NT2/D1 (cell line): ENCODE measurements around the gene UTF1.

ENCODE experiments used
- YY1 ChIP-seq: IDR thresholded peaks from 2 replicates; pipeline ENCODE4 v1.6.1; 2011; ENCODE audit not compliant: insufficient read length, insufficient read depth
- ZNF274 ChIP-seq: IDR thresholded peaks from 2 replicates; pipeline ENCODE4 v1.6.1; 2011; ENCODE audit warnings: mild to moderate bottlenecking, low read depth, low read length

DNA sequence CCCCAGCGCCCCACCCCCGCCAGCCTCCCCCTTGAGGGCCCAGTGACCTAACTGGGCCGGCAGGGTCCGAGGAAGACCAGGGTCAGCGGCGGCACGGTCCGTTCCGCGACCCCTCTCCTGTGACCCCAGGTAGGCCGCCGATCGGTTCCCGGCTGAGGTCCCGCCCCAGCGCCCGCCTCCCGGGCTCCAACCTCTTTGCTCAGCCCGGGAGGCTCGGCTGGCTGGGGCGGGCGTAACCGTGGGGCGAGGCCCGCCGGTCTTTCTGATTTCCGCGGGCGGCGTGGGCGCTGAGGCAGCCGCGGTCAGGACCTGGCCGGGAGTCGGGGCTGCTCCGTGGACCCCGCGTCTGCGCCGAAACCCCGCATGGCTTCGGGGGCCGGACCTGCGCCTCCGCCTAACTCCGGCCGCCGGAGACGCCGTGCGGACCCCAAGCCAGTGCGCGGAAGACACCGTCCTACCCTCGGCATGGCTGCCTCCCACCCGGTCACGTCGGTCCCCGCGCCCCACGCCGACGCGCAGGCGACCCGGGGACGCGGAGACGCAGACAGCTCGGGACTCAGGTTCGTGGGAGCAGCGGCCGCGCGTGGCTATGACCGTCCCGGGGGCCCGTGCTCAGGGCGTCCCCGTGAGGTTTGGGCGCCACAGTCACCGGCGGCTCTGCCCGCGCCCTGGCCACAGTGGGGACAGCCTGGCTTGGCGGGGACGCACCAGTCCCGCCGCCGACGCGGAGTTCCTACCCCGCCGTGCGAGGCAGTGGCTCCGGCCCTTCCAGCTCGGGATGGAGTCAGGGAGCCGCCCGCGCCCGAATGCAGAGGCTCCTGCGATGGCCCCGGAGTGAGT, 6.6 kb downstream of the UTF1 start:
- TF ChIP-seq ZNF274 (no peak), YY1 (no peak)
